GM12878 (cell line): ENCODE results near the gene CACNA1I. TPM values are rescaled to one million over a fixed set of nuclear protein-coding genes. Genes with fewer than 3 reads are reported as not detected.

Source experiments
- ATAC-seq: fragments of 200-7000 bp; cut with Tn5 transposase; 3 replicates; pipeline ENCODE4 v1.9.1; 2020; ENCODE audit warnings: mild to moderate bottlenecking, moderate library complexity
- BruUV-seq: library from RNA; stranded (reverse); fragments of 400-500 nt; replicated peaks from 2 replicates; lab custom pipeline; 2021; lab: Mats Ljungman, UMichigan
- CTCF ChIA-PET: fragments of 300-600 bp; sonication (Branson Sonifier 250); formaldehyde crosslinking; extraction: SDS; loops from one replicate; lab custom pipeline; 2021; ENCODE audit warnings: inconsistent platforms; lab: Yijun Ruan, JAX
- POLR2A ChIA-PET: fragments of 350-600 bp; formaldehyde crosslinking; extraction: SDS; loops from one replicate; lab custom pipeline; 2021; ENCODE audit warnings: inconsistent platforms; lab: Charles Lee
- RAD21 ChIA-PET: fragments of 300-600 bp; sonication (Branson Sonifier 250); formaldehyde crosslinking; loops from one replicate; lab custom pipeline; 2023; ENCODE audit warnings: antibody characterized with exemption; ENCODE audit not compliant: unreplicated experiment; lab: Charles Lee
- SMC1A ChIA-PET: fragments of 300-600 bp; sonication (Branson Sonifier 250); formaldehyde crosslinking; loops from one replicate; lab custom pipeline; 2023; ENCODE audit not compliant: unreplicated experiment, uncharacterized antibody; lab: Charles Lee
- DNase-seq: peaks from one replicate; pipeline ENCODE4 v3.0.0-alpha.2; 2011; ENCODE audit warnings: low read depth, low spot score
- FAIRE-seq: peaks from 3 replicates; lab custom pipeline; 2011; peaks lifted over from hg19 to GRCh38; lab: Jason Lieb, UNC
- H2AFZ ChIP-seq: 2 replicates; pipeline ENCODE4 v1.6.0; 2011; ENCODE audit warnings: low read depth, low read length, control low read depth; ENCODE audit not compliant: control insufficient read depth
- H3K27ac ChIP-seq: 2 replicates; pipeline ENCODE4 v1.5.1; 2011; ENCODE audit warnings: control low read depth; ENCODE audit not compliant: control insufficient read depth, insufficient read depth
- H3K27me3 ChIP-seq, 2 experiments: replicated peaks in 1 of 2; 2 replicates each; pipeline versions ENCODE4 v1.6.0 to v1.6.1; 2011; ENCODE audit warnings: low read length in 1 of 2; ENCODE audit not compliant: control insufficient read depth in 2 of 2, insufficient read depth in 2 of 2
- H3K36me3 ChIP-seq, 2 experiments: 2 replicates each; pipeline ENCODE4 v1.5.1; 2011; ENCODE audit warnings: low read length in 1 of 2; ENCODE audit not compliant: control insufficient read depth in 2 of 2, insufficient read depth in 2 of 2
- H3K4me1 ChIP-seq: 2 replicates; pipeline ENCODE4 v1.6.1; 2011; ENCODE audit warnings: mild to moderate bottlenecking, low read length, moderate library complexity, mixed read lengths; ENCODE audit not compliant: control insufficient read depth, insufficient read depth
- H3K4me2 ChIP-seq: 2 replicates; pipeline ENCODE4 v1.6.0; 2011; ENCODE audit warnings: control low read depth; ENCODE audit not compliant: control insufficient read depth, insufficient read depth
- H3K4me3 ChIP-seq: fragments of 200-600 bp; sonication (generic); 2 replicates; pipeline ENCODE4 v1.5.1; 2016
- H3K79me2 ChIP-seq: 2 replicates; pipeline ENCODE4 v1.6.0; 2011; ENCODE audit warnings: low read length; ENCODE audit not compliant: control insufficient read depth, insufficient read depth
- H3K9ac ChIP-seq: 2 replicates; pipeline ENCODE4 v1.8.0; 2011; ENCODE audit warnings: low read length, control low read depth, mixed read lengths; ENCODE audit not compliant: control insufficient read depth, insufficient read depth
- H3K9me3 ChIP-seq: replicated peaks from 3 replicates; pipeline ENCODE4 v1.5.1; 2011; ENCODE audit warnings: mild to moderate bottlenecking, low read length; ENCODE audit not compliant: control insufficient read depth, insufficient read depth
- H4K20me1 ChIP-seq: 2 replicates; pipeline ENCODE4 v1.6.0; 2011; ENCODE audit not compliant: control insufficient read depth, insufficient read depth
- CREB1 ChIP-seq: IDR thresholded peaks from 2 replicates; pipeline ENCODE4 v1.6.1; 2012; ENCODE audit warnings: low read depth, mild to moderate bottlenecking, inconsistent platforms
- EZH2 ChIP-seq: IDR thresholded peaks from 2 replicates; pipeline ENCODE4 v1.6.1; 2012; ENCODE audit warnings: low read depth, mild to moderate bottlenecking, control low read depth, inconsistent platforms, low read length, borderline replicate concordance; ENCODE audit not compliant: control insufficient read depth
- IKZF1 ChIP-seq: fragments of 450-650 bp; conservative IDR thresholded peaks from 2 replicates; pipeline ENCODE4 v1.6.1; 2017; ENCODE audit warnings: antibody characterized with exemption, mild to moderate bottlenecking
- IKZF2 ChIP-seq, 2 experiments: fragments of 450-650 bp; IDR thresholded peaks; 2 replicates each; pipeline ENCODE4 v1.6.1; 2017; ENCODE audit warnings: mild to moderate bottlenecking in 2 of 2, moderate library complexity in 2 of 2
- MEF2A ChIP-seq: IDR thresholded peaks from 2 replicates; pipeline ENCODE4 v1.6.1; 2011; ENCODE audit warnings: low read depth, mild to moderate bottlenecking, low read length, moderate library complexity; ENCODE audit not compliant: insufficient read depth
- NRF1 ChIP-seq: conservative IDR thresholded peaks from 2 replicates; pipeline ENCODE4 v1.6.1; 2011; ENCODE audit warnings: mild to moderate bottlenecking, low read depth, low read length, improper control_type of control experiment
- PAX8 ChIP-seq: fragments of 450-650 bp; IDR thresholded peaks from 2 replicates; pipeline ENCODE4 v1.6.1; 2017; ENCODE audit warnings: mild to moderate bottlenecking, moderate library complexity
- STAT3 ChIP-seq: IDR thresholded peaks from 2 replicates; pipeline ENCODE4 v1.6.1; 2011; ENCODE audit warnings: low read depth, low read length, improper control_type of control experiment
- TARDBP ChIP-seq: IDR thresholded peaks from 2 replicates; pipeline ENCODE4 v1.6.1; 2016; ENCODE audit warnings: borderline replicate concordance
- TBL1XR1 ChIP-seq: IDR thresholded peaks from 2 replicates; pipeline ENCODE4 v1.6.1; 2012; ENCODE audit warnings: low read depth, low read length, improper control_type of control experiment
- WGBS: methylation state at CpG from one replicate; pipeline ENCODE4 v1.1.6; 2016; ENCODE audit warnings: low lambda C conversion rate; ENCODE audit not compliant: insufficient replicate concordance, insufficient coverage; ENCODE audit errors: missing lambda C conversion rate; 5-methylcytosine and 5-hydroxymethylcytosine counted together
- in situ Hi-C: fragments of 300-500 bp; cut with MboI; formaldehyde crosslinking; loops from 9 replicates; pipeline ENCODE4 v1.14.3; 2018; ENCODE audit warnings: mixed read lengths
- intact Hi-C: fragments of 100-400 bp; cut with micrococcal nuclease; formaldehyde crosslinking; loops from one replicate; pipeline ENCODE4 v1.14.2; 2022; ENCODE audit not compliant: unreplicated experiment
- polyA plus RNA-seq, 11 experiments: library from polyadenylated mRNA; depleted of rRNA in 4 of 11; unstranded in 6 of 11; stranded (reverse) in 5 of 11; fragments of >200 nt; fragmentation: Nextera tagmentation in 4 of 11; fragmentation: Illumina TruSeq in 1 of 11; extraction: Ambion mirVana in 4 of 11; extraction: Trizol in 1 of 11; gene quantifications; 1 replicate in 1 of 11; 2 replicates in 10 of 11; pipeline versions ENCODE4 v1.2.1 to v1.2.3, GENCODE V29; 2011 to 2016; ENCODE audit warnings: inconsistent platforms in 2 of 11, missing spikeins in 2 of 11, low read depth in 1 of 11
- total RNA-seq, 4 experiments: library from RNA; depleted of rRNA in 3 of 4; stranded (reverse); fragments of >200 nt in 3 of 4; fragmentation: Illumina TruSeq in 1 of 4; extraction: Trizol in 1 of 4; gene quantifications; 2 replicates each; pipeline versions ENCODE4 v1.2.1 to v1.2.3, GENCODE V29; 2013 to 2021
- TF ChIP-seq, protein P1 (sequence below): IDR thresholded peaks from 2 replicates; pipeline ENCODE4 v1.6.1; 2011; ENCODE audit warnings: mild to moderate bottlenecking, low read depth, low read length, moderate library complexity; ENCODE audit not compliant: insufficient replicate concordance

The CACNA1I gene
- total and polyA plus RNA-seq, 10 of the 15 experiments (the other 5 are each of a cell fraction or from before 2014, with no cell fraction given), result 0.01 to 0.03 TPM; not detected in 8

DNA sequence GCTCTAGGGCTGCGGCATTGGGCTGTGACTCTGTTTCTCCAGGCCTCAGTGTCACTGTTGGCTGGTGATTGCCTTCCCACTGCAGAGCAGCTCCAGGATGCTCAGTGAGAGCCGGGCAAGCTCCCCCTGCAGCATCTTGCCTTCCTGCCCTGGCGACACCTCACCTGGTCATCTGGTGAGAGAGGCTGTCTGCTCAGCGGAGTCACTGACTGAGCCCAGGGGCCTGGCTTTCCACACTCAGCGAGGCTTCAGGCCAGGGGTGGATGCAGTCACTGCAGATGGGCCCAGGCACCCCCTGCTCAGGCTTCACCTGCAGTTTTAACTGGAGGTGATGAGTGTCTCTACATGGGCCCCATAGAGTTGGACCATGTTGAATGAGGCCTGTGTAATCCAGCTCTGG lies 136.8 kb downstream of the CACNA1I start:
- Histone ChIP-seq H4K20me1 (no peaks in the 10 kb centered on the region), H3K9ac (no peak overlapping the region), H3K9me3 (no peaks in the 10 kb centered on the region), H3K79me2 (no peaks in the 10 kb centered on the region), H3K4me1 (no peaks in the 10 kb centered on the region), H3K27ac (no peak overlapping the region), H3K4me3 (no peak overlapping the region), H3K36me3 (no peaks in the 10 kb centered on the region), H2AFZ (no peak overlapping the region), H3K27me3 (peaks cover 3 to 6% of the 10 kb centered on the region in 2 experiments; a peak in 3 of 4 replicates), H3K4me2 (no peak overlapping the region)
- ChIA-PET SMC1A (interaction anchor here (1.0 kb wide), 1 partner anchor 318 kb away, joined by 3 read pairs; no protein-coding TSS in a partner anchor), RAD21 (interaction anchor here (0.6 kb wide), 1 partner anchor 374 kb away, joined by 3 read pairs; no protein-coding TSS in a partner anchor), CTCF (no interaction called here), POLR2A (no interaction called here)
- BruUV-seq, result no TSS peak
- 41% methylated on average over 5 of the region's 5 CpGs for WGBS
- TF ChIP-seq PAX8, result no peak
- TF ChIP-seq TARDBP, result no peak
- in situ Hi-C loops, result no loop called here
- DNase-seq (no peak), FAIRE-seq (no peak), ATAC-seq (no peak)
- intact Hi-C loops, result no loop called here

DNA sequence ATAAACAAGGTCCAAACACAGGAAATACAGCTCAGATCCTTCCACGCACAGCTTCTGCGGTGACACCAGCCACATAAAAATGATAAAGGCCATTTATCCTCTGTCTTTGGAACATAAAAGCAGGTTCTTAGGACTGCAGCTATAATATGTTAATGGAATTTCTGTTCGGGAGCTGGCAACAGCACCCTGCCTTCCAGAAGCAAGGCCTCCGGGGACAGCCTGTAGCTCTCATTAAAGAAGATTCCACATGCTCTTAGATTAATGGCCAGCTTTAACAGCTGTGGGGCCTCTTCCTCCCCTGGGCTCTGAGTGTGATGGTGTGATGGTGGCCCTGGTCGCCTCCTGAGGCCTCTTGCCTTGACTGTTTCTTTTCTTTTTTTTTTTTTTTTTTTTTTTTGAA lies 137.3 kb downstream of the CACNA1I start:
- Histone ChIP-seq H4K20me1 (no peaks in the 10 kb centered on the region), H3K4me1 (no peaks in the 10 kb centered on the region), H3K79me2 (no peaks in the 10 kb centered on the region), H3K4me3 (no peak overlapping the region), H2AFZ (no peak overlapping the region), H3K9ac (no peak overlapping the region), H3K9me3 (no peaks in the 10 kb centered on the region), H3K27me3 (peaks cover 2 to 6% of the 10 kb centered on the region in 2 experiments; a peak in 3 of 4 replicates), H3K4me2 (no peak overlapping the region), H3K27ac (no peak overlapping the region), H3K36me3 (no peaks in the 10 kb centered on the region)
- no peak for TF ChIP-seq IKZF1
- TF ChIP-seq STAT3, result no peak
- TF ChIP-seq EZH2, result no peak
- no peak for TF ChIP-seq TBL1XR1
- TF ChIP-seq MEF2A, result no peak
- TF ChIP-seq IKZF2 (IDR thresholded peaks at IDR 0.05), result no peak
- TF ChIP-seq, protein P1, sequence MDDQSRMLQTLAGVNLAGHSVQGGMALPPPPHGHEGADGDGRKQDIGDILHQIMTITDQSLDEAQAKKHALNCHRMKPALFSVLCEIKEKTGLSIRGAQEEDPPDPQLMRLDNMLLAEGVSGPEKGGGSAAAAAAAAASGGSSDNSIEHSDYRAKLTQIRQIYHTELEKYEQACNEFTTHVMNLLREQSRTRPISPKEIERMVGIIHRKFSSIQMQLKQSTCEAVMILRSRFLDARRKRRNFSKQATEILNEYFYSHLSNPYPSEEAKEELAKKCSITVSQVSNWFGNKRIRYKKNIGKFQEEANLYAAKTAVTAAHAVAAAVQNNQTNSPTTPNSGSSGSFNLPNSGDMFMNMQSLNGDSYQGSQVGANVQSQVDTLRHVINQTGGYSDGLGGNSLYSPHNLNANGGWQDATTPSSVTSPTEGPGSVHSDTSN, result no peak
- TF ChIP-seq NRF1, result no peak
- no peak for TF ChIP-seq CREB1
- BruUV-seq, result no TSS peak
- ChIA-PET POLR2A (no interaction called here), SMC1A (interaction anchor here (1.0 kb wide), 1 partner anchor 317 kb away, joined by 3 read pairs; no protein-coding TSS in a partner anchor), RAD21 (interaction anchor here (0.6 kb wide), 1 partner anchor 373 kb away, joined by 3 read pairs; no protein-coding TSS in a partner anchor), CTCF (no interaction called here)
- WGBS, result 61% methylated on average over 5 of the region's 5 CpGs
- in situ Hi-C loops (no loop called here), intact Hi-C loops (no loop called here)
- DNase-seq, result no peak
- no peak for ATAC-seq
- FAIRE-seq, result no peak
